Measurements from ENCODE around the gene TUFM.
A peak's percentile ranks its signal among the peaks of the same experiment; 100 is the strongest.
"Not testable (repeated sequence)": the region's sequence is repeated elsewhere in the genome, so short reads cannot be mapped to it uniquely, and the experiment has no call there.

TUFM gene

DNA sequence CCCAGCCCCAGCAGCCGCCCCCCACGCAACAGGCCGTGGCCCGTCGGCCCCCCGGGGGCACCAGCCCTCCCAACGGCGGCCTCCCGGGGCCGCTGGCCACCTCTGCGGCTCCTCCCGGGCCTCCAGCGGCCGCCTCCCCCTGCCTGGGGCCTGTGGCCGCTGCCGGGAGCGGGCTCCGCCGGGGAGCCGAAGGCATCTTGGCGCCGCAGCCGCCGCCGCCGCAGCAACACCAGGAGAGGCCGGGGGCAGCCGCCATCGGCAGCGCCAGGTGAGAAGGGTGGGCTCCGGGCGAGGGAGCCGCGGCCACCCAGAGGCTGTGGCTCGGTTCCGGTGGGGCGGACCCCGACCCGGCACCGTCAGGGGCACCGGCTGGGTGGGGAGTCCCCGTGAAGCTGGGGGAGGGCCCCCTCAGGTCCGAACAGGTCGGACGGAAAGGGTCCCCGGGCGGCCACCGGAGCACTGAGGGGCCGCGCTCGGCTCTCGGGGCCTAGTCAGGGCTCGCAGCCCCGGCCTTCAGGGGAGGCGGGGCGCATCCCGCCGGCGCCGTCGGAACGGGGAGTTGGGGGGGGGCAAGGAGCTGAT lies 22.8 kb downstream of the TUFM start:
- peak overlapping the region; percentile 62 for H3K4me2 ChIP-seq (ENCODE audit: low read depth, low read length, poor library complexity, severe bottlenecking)
- peaks cover 59% of the 10 kb centered on the region for H3K79me2 ChIP-seq (ENCODE audit: insufficient read depth, low read length)
- H3K9me2 ChIP-seq (replicated peaks; ENCODE audit: insufficient read depth, low read length), result no peaks in the 10 kb centered on the region
- peak overlapping the region; percentile 65 for H3K4me3 ChIP-seq (ENCODE audit: insufficient read depth, low read length, poor library complexity, severe bottlenecking)
- H3K27me3 ChIP-seq (ENCODE audit: low read length), result no peaks in the 10 kb centered on the region
- no peaks in the 10 kb centered on the region for H3K9me3 ChIP-seq (ENCODE audit: insufficient read depth, low read length)
- TF ChIP-seq EZH2phosphoT487 (conservative IDR thresholded peaks at IDR 0.05; ENCODE audit: low read length), result no peak
- TF ChIP-seq, protein P1, sequence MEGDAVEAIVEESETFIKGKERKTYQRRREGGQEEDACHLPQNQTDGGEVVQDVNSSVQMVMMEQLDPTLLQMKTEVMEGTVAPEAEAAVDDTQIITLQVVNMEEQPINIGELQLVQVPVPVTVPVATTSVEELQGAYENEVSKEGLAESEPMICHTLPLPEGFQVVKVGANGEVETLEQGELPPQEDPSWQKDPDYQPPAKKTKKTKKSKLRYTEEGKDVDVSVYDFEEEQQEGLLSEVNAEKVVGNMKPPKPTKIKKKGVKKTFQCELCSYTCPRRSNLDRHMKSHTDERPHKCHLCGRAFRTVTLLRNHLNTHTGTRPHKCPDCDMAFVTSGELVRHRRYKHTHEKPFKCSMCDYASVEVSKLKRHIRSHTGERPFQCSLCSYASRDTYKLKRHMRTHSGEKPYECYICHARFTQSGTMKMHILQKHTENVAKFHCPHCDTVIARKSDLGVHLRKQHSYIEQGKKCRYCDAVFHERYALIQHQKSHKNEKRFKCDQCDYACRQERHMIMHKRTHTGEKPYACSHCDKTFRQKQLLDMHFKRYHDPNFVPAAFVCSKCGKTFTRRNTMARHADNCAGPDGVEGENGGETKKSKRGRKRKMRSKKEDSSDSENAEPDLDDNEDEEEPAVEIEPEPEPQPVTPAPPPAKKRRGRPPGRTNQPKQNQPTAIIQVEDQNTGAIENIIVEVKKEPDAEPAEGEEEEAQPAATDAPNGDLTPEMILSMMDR (IDR thresholded peaks at IDR 0.05; ENCODE audit: insufficient read depth, low read length, poor library complexity, severe bottlenecking), result no peak
- H3K9ac ChIP-seq (ENCODE audit: low read length), result peak overlapping the region; percentile 100
- H4K20me1 ChIP-seq (ENCODE audit: low read depth, low read length), result peaks cover 19% of the 10 kb centered on the region; the same call in 1 of the 2 replicates
- H2AFZ ChIP-seq (ENCODE audit: low read depth, low read length, severe bottlenecking), result peak overlapping the region; percentile 10
- H3K27ac ChIP-seq (ENCODE audit: low read depth, low read length), result peak overlapping the region; percentile 97
- H3K36me3 ChIP-seq (ENCODE audit: low read length), result peaks cover 30% of the 10 kb centered on the region
- H3F3A ChIP-seq (ENCODE audit: insufficient read depth), result peaks cover 14% of the 10 kb centered on the region

DNA sequence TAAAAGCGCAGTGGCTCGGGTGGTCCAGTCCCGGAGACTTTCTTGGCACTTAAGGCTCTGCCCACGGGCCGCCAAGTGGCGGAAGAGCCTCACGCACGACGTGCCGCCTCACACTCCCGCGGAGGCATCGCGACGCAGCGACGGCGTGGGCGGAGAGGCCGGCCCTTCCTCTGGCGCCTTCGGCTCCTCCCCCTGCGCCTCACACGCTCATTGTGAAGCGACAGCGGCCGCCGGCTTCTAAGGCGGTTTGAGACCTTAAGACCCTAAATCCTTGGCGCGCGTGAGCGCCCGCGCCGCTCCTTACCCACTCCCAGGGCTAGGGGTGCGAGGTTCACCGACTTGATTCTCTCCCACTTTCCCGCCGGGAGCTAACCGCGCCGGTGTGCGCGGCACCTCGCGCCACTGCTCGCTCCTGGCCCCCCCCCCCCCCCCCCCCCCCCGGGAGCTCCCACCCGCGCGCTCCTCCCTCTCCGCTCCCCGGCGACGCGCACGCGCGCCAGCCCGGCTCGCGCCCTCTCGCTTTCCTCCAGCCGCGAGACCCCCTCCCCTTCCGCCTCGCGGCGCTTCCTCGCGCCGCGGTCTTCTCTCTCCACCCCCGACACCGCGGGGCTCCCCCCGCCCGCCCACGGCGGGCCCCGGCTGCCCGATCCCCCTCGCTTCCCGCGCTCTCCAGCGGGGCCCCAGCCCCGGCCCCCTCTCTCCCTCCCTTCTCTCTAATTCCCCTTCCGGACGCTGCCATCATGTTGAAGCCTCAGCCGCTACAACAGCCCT lies 23.4 kb downstream of the TUFM start, which contains the start of gene ATXN2L:
Gene ATXN2L (plus strand): TSS at position 480 of the 771 bp plus-strand sequence. CDS start 261 bp downstream, at position 741.
- H3K36me3 ChIP-seq (ENCODE audit: low read length), result peaks cover 25% of the 10 kb centered on the region
- no peaks in the 10 kb centered on the region for H3K27me3 ChIP-seq (ENCODE audit: low read length)
- no peaks in the 10 kb centered on the region for H3K9me3 ChIP-seq (ENCODE audit: insufficient read depth, low read length)
- peak within 1 kb of the TSS; percentile 95 for H3K4me2 ChIP-seq (ENCODE audit: low read depth, low read length, poor library complexity, severe bottlenecking)
- peak within 1 kb of the TSS; percentile 42 for H2AFZ ChIP-seq (ENCODE audit: low read depth, low read length, severe bottlenecking)
- H3F3A ChIP-seq (ENCODE audit: insufficient read depth), result peaks cover 14% of the 10 kb centered on the region
- TF ChIP-seq, protein P1 (IDR thresholded peaks at IDR 0.05; ENCODE audit: insufficient read depth, low read length, poor library complexity, severe bottlenecking), result no peak
- no peak for TF ChIP-seq EZH2phosphoT487 (conservative IDR thresholded peaks at IDR 0.05; ENCODE audit: low read length)
- peak within 1 kb of the TSS; percentile 97 for H3K27ac ChIP-seq (ENCODE audit: low read depth, low read length)
- H3K79me2 ChIP-seq (ENCODE audit: insufficient read depth, low read length), result peaks cover 53% of the 10 kb centered on the region
- peaks cover 15% of the 10 kb centered on the region; the same call in 1 of the 2 replicates for H4K20me1 ChIP-seq (ENCODE audit: low read depth, low read length)
- peak within 1 kb of the TSS; percentile 100 for H3K9ac ChIP-seq (ENCODE audit: low read length)
- H3K9me2 ChIP-seq (replicated peaks; ENCODE audit: insufficient read depth, low read length), result no peaks in the 10 kb centered on the region
- peak within 1 kb of the TSS; percentile 65 for H3K4me3 ChIP-seq (ENCODE audit: insufficient read depth, low read length, poor library complexity, severe bottlenecking)

DNA sequence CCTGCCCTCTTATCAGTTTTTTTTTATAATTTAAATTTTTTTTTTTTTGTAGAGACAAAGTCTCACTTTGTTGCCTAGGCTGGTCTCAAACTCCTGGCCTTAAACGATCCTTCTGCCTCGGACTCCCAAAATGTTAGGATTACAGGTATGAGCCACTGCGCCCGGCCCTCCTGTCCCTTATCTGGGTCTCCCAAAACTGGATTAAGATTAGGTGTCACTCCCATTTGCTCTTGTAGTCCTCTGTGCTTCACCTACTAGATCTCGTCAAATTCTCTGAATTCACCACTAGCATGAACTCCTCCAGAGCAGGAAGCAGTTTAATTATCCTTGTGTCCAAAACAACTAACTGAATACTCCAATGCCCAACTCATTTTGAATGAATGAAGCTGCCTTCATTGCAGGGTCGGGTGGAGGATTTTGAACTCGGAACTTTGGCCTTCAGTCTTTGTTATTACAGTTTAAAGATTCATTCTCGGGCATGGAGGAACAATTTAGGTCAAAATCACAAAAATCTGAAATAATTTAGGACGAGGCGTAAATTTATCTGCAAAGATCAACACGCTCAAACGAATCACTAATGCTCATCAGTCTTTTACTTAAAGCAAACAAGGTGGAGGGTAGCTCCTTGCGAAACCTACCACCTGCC lies 24.2 kb downstream of the TUFM start:
- peaks cover 46% of the 10 kb centered on the region for H3K79me2 ChIP-seq (ENCODE audit: insufficient read depth, low read length)
- no peaks in the 10 kb centered on the region for H3K9me2 ChIP-seq (replicated peaks; ENCODE audit: insufficient read depth, low read length)
- peaks cover 12% of the 10 kb centered on the region; the same call in 1 of the 2 replicates for H4K20me1 ChIP-seq (ENCODE audit: low read depth, low read length)
- peak overlapping the region; percentile 100 for H3K9ac ChIP-seq (ENCODE audit: low read length)
- H3F3A ChIP-seq (ENCODE audit: insufficient read depth), result peaks cover 14% of the 10 kb centered on the region
- H3K27ac ChIP-seq (ENCODE audit: low read depth, low read length), result peak overlapping the region; percentile 97
- TF ChIP-seq EZH2phosphoT487 (conservative IDR thresholded peaks at IDR 0.05; ENCODE audit: low read length), result no peak
- TF ChIP-seq, protein P1 (IDR thresholded peaks at IDR 0.05; ENCODE audit: insufficient read depth, low read length, poor library complexity, severe bottlenecking), result no peak
- H3K4me3 ChIP-seq (ENCODE audit: insufficient read depth, low read length, poor library complexity, severe bottlenecking), result peak overlapping the region; percentile 65
- H3K27me3 ChIP-seq (ENCODE audit: low read length), result no peaks in the 10 kb centered on the region
- peak overlapping the region; percentile 95 for H3K4me2 ChIP-seq (ENCODE audit: low read depth, low read length, poor library complexity, severe bottlenecking)
- H3K36me3 ChIP-seq (ENCODE audit: low read length), result peaks cover 20% of the 10 kb centered on the region
- H3K9me3 ChIP-seq (ENCODE audit: insufficient read depth, low read length), result no peaks in the 10 kb centered on the region
- H2AFZ ChIP-seq (ENCODE audit: low read depth, low read length, severe bottlenecking), result peak overlapping the region; percentile 42

DNA sequence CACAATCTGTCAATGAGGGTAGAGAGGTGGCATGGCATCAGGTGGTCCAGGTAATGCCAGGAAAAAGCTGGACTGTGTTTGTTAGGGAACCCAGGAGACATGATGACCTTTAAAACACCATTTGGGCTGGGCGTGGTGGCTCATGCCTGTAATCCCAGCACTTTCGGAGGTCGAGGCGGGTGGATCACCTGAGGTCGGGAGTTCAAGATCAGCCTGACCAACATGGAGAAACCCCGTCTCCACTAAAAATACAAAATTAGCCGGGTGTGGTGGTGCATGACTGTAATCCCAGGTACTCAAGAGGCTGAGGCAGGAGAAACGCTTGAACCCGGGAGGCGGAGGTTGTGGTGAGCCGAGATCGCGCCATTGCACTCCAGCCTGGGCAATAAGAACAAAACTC lies 25.6 kb downstream of the TUFM start:
- not testable (repeated sequence) for H3K27ac ChIP-seq (ENCODE audit: low read depth, low read length); H4K20me1 ChIP-seq (ENCODE audit: low read depth, low read length); H2AFZ ChIP-seq (ENCODE audit: low read depth, low read length, severe bottlenecking); H3K9me2 ChIP-seq (replicated peaks; ENCODE audit: insufficient read depth, low read length); H3K9ac ChIP-seq (ENCODE audit: low read length); H3F3A ChIP-seq (ENCODE audit: insufficient read depth); H3K36me3 ChIP-seq (ENCODE audit: low read length); H3K27me3 ChIP-seq (ENCODE audit: low read length); H3K4me3 ChIP-seq (ENCODE audit: insufficient read depth, low read length, poor library complexity, severe bottlenecking); H3K9me3 ChIP-seq (ENCODE audit: insufficient read depth, low read length); H3K4me2 ChIP-seq (ENCODE audit: low read depth, low read length, poor library complexity, severe bottlenecking)
- peaks cover 31% of the 10 kb centered on the region for H3K79me2 ChIP-seq (ENCODE audit: insufficient read depth, low read length)
